ENCODE measurements around the gene DPH7. TPM values are rescaled to one million over a fixed set of nuclear protein-coding genes. Genes with fewer than 3 reads are reported as not detected.
"Not testable (repeated sequence)": the region's sequence is repeated elsewhere in the genome, so short reads cannot be mapped to it uniquely, and the experiment has no call there.

The DPH7 gene
- total and polyA plus RNA-seq, 11 donors: 12.6 to 23.7 (median 16.7) TPM

DNA sequence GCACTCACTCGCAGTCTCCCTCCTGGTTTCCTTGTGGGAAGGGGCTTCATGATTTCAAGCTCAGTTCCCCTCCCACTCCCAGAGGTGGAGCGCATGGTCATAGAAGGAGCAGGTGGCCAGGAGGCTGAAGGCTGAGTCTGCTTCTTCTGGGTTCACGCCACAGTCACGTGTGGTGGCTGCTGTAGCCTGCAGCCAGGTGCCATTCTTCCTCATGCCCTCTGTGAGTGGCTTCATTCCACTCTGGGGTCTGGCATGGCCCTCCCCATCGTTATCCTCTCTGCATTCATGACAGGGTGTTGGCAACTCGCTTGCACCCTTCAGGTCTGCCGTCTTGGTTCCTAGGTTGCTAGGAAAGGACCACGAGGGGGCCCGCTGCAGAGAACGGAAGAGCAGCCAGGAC lies 23.5 kb downstream of the DPH7 start:
- peak overlapping the region in 1 of 12 donors; percentile 25 for H3K27ac ChIP-seq
- no peak for ATAC-seq
- no peak overlapping the region for H3K4me3 ChIP-seq
- H3K27me3 ChIP-seq: no peaks in the 10 kb centered on the region
- WGBS, 4 donors: 87 to 92% (median 89%) methylated on average over 8 to 10 of the region's 10 CpGs
- DNase-seq: peak in 1 of 5 donors; percentile 40
- peaks cover 0 to 66% (median 58%) of the 10 kb centered on the region in 9 donors for H3K36me3 ChIP-seq
- peaks cover 0 to 22% (median 6%) of the 10 kb centered on the region in 12 donors for H3K4me1 ChIP-seq
- intact Hi-C loops (cut with DNase I): no loop called here
- H3K9me3 ChIP-seq: no peaks in the 10 kb centered on the region
- no peak for TF ChIP-seq POLR2A (IDR thresholded peaks at IDR 0.05)
- no peak for TF ChIP-seq CTCF (IDR thresholded peaks at IDR 0.05)

GRCh38 chr9:137554349-137554748 lies 24.4 kb downstream of the DPH7 start:
- Histone ChIP-seq H3K27me3 (no peaks in the 10 kb centered on the region), H3K4me1 (peaks cover 0 to 31% (median 12%) of the 10 kb centered on the region in 12 donors), H3K4me3 (no peak overlapping the region), H3K36me3 (peaks cover 0 to 61% (median 49%) of the 10 kb centered on the region in 9 donors), H3K27ac (no peak overlapping the region), H3K9me3 (no peaks in the 10 kb centered on the region)
- intact Hi-C loops (cut with DNase I): no loop called here
- WGBS, 4 donors: 78 to 97% (median 89%) methylated on average over 1 of the region's 1 CpG
- DNase-seq (no peak), ATAC-seq (no peak)
- TF ChIP-seq CTCF (IDR thresholded peaks at IDR 0.05): no peak
- no peak for TF ChIP-seq POLR2A (IDR thresholded peaks at IDR 0.05)

DNA sequence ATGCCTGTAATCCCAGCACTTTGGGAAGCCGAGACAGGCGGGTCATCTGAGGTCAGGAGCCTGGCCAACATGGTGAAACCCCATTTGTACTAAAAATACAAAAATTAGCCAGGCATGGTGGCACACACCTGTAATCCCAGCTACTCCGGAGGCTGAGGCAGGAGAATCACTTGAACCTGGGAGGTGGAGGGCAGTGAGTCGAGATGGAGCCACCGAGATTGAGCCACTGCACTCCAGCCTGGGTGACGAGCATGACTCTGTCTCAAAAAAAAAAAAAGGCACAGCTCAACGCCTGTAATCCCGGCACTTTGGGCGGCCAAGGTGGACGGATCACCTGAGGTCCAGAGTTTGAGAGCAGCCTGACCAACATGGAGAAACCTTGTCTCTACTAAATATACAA lies 25.1 kb downstream of the DPH7 start:
- not testable (repeated sequence) for ATAC-seq, H3K9me3 ChIP-seq, H3K27me3 ChIP-seq, H3K27ac ChIP-seq, H3K4me3 ChIP-seq
- DNase-seq: peak in 1 of 5 donors; percentile 31
- Histone ChIP-seq H3K36me3 (peaks cover 0 to 58% (median 46%) of the 10 kb centered on the region in 9 donors), H3K4me1 (peaks cover 0 to 35% (median 14%) of the 10 kb centered on the region in 12 donors)
- intact Hi-C loops (cut with DNase I): loop anchor here in 2 of 10 donors (2.0 kb wide), 2 partner anchors 25 to 65 kb away; partner anchors contain the start of genes DPH7 (in 1 of the 2) and EHMT1 (in 1 of the 2)
- WGBS, 4 donors: 78 to 91% (median 91%) methylated on average over 9 to 10 of the region's 10 CpGs

GRCh38 chr9:137552022-137552768 lies 26.5 kb downstream of the DPH7 start:
- no peak for TF ChIP-seq CTCF (IDR thresholded peaks at IDR 0.05)
- TF ChIP-seq POLR2A (IDR thresholded peaks at IDR 0.05): peak in 1 of 2 donors; percentile 1
- Histone ChIP-seq H3K27ac (peak overlapping the region; percentile 54 to 99 (median 92)), H3K4me1 (peaks cover 0 to 35% (median 14%) of the 10 kb centered on the region in 12 donors), H3K9me3 (no peaks in the 10 kb centered on the region), H3K4me3 (peak overlapping the region; percentile 61 to 99 (median 81)), H3K27me3 (no peaks in the 10 kb centered on the region), H3K36me3 (peaks cover 0 to 43% (median 32%) of the 10 kb centered on the region in 9 donors)
- ATAC-seq (peak in 2 of 4 donors; percentile 19 to 21), DNase-seq (peak in 4 of 5 donors; percentile 41 to 67 (median 53))
- intact Hi-C loops (cut with DNase I): loop anchor here in 2 of 10 donors (2.0 kb wide), 2 partner anchors 27 to 67 kb away; partner anchors contain the start of genes DPH7 (in 1 of the 2) and EHMT1 (in 1 of the 2)
- 7 to 17% (median 7%) methylated on average over 28 to 58 of the region's 58 CpGs for WGBS, 4 donors
